DMS 273 (cell line): Measurements from ENCODE around the gene FFAR2.
"Not testable (repeated sequence)": the region's sequence is repeated elsewhere in the genome, so short reads cannot be mapped to it uniquely, and the experiment has no call there.

ENCODE experiments used
- DNase-seq: peaks from one replicate; lab custom pipeline; 2025; ENCODE audit not compliant: unreplicated experiment; lab: John Stamatoyannopoulos, UW

Gene FFAR2

DNA sequence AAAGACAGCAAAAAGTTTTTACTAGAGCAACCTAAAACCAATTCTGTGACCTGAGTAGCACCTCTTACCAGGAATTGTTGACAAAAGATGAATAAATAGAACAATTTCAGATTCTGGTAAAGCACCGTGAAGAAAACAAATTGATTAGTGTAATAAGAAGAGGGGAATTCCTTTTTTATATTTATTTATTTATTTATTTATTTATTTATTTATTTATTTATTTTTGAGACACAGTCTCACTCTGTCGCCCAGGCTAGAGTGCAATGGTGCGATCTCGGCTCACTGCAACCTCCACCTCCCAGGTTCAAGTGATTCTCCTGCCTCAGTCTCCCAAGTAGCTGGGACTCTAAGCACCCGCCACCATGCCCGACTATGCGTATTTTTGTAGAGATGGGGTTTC is 24.7 kb upstream of the FFAR2 start:
- DNase-seq = not testable (repeated sequence)

DNA sequence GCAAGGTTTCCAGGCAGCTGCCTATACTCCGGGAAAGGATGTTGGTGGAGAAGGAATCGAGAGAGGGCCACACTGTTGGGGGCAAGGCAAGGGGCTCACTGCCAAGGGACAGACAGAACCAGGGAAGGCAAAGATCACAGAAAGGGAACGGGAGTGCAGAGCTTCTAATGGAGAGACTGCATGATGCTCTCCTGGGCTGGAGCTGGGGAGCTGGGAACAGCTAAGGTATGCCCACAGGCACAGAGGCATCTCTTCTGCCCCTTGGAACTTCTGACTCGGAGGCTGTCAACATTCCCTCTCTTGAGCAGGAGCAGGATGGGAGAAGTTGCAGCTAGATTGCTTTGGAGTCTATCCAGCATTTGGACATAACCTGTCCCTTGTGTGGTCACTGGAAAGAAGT is 22.4 kb upstream of the FFAR2 start:
- DNase-seq = no peak

DNA sequence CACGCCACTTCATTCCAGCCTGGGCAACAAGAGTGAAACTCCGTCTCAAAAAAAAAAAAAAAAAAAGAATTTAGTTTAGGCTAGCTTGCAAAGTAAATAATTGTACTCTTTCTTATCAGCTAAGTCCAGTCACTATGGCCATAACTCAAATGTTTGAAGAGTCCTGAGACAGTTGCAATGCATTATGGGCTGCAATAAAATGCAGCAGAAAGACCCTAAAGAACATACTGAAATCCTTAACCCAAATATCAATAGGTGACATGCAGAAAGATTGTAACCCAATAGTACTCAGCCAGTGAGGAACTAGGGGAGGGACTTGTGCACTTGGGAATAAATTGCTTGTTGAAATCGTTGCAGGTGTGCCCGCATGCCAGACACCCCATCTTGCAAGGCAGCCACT is 20.9 kb upstream of the FFAR2 start:
- DNase-seq = no peak

GRCh38 chr19:35429698-35430408 is 18.2 kb upstream of the FFAR2 start:
- no peak for DNase-seq

- DNase-seq = no peak
These were observed 17.5 kb upstream of the FFAR2 start for GRCh38 chr19:35430409-35431144.

DNA sequence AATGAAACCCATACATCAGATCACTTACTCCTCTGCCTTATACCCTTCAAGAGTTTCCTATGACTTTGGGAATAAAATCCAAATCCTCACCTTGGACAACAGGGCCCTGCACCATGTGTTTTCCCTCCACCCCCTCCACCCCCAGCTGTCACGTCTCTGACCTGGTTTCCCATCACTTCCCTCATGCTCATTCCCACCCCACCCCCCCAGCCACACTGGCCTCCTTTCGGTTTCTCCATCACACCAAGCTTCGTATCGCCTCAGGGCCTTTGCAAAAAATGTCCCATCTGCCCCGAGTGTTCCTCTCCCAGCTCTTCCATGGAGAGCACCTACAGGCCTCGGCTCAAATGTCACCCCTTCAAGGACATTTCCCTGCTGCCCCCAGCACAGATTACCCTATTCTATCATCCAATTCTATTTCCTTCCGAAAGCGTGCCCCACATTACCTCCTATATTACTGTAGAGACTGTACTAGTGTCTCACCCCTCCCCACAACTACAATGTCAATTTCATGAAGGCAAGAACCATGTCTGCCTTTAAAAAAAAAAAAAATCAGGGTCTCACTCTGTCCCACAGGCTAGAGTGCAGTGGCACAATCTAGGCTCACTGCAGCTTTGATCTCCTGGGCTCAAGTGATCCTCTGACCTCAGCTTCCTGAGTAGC is 16.8 kb upstream of the FFAR2 start:
- DNase-seq = no peak

GRCh38 chr19:35432911-35433310 is 15.1 kb upstream of the FFAR2 start:
- no peak for DNase-seq

DNA sequence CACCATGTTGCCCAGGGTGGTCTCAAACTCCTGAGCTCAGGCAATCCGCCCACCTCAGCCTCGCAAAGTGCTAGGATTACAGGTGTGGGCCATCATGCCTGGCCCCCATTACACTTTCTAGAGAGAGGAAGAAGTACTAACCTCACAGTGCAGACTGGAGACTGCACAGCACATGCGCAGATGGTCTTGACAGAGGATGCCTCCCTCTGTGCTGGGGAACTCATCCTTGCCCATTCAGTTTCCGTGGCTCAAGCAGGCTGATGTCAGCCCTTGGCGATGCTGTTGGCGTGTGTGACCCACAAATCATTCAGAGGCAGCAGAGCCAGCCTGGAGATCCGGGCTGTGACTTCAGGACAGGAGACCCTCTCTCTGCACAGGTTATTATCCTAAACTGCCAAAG is 14.6 kb upstream of the FFAR2 start:
- DNase-seq = no peak

- no peak for DNase-seq
These were observed 12.2 kb upstream of the FFAR2 start for GRCh38 chr19:35435896-35436295.

GRCh38 chr19:35436477-35437405 is 11.3 kb upstream of the FFAR2 start:
- DNase-seq = peak; percentile 84

- no peak for DNase-seq
These were observed 10.6 kb upstream of the FFAR2 start for GRCh38 chr19:35437406-35437951.

DNA sequence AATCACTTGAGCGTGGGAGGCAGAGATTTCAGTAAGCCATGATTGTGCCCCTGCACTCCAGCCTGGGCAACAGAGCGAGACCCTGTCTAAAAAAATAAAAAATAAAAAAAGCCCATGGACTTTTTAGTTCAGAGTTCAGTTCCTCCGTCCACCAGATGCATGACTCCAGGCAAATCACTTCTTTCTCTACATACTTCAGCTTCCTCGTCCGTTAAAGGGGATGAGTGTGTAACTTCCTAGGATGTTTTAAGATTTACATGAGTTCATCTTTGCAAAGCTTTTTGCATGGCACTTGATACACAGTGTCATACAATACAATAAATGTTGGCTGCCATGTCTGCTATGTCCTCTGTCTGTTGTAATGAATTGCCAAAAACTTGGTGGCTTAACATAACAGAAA is 10.0 kb upstream of the FFAR2 start:
- DNase-seq = no peak

GRCh38 chr19:35438527-35438926 is 9.5 kb upstream of the FFAR2 start:
- DNase-seq = no peak

DNA sequence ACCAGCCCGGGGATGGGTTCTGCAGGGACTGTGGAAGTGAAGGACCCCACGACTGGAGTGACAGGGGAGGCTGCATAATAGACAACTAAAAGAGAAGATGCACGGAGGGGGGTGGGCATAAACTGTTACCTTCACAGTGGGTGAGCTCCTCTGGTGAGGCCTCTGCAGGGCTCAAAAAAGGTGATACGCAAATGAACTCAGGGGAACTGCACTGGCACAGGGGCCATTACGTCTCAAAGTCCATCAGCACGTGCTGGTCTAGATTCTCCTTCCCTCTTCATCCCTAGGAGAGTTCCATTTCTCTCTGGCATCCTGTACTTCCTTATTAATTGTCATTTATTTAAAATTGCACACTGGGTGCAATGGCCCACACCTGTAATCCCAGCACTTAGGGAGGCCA is 8.1 kb upstream of the FFAR2 start:
- no peak for DNase-seq

DNA sequence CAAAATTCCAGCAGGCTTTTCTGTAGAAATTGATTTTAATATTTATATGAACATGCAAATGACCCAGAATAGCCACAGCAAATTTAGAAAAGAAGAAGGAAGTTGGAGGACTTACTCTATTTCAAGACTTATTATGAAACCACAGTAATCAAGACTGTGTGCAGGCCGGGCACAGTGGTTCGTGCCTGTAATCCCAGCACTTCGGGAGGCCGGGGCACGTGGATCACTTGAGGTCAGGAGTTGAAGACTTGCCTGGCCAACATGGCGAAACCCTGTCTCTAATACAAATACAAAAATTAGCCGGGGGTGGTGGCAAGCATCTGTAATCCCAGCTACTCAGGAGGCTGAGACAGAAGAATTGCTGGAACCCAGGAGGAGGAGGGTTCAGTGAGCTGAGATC is 6.0 kb upstream of the FFAR2 start:
- no peak for DNase-seq

DNA sequence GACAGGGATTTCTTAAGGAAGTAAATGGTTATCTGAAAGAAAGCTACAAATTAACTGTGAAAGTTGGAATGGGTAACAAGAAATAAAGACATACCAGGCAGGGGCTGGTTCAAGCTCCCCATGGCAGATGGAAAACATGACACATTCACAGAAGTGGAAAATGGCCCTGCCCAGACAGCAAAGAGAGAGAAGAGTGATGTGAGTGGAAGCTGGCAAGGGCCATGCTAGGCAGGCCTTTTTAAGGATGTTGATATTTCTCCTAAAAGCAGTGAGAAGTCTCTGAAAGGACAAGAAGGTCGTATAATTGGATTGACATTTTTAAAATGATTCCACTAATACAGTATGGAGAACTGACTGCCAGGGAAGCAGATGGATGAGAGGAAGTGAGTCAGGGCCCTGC is 3.3 kb upstream of the FFAR2 start:
- DNase-seq = no peak

GRCh38 chr19:35445826-35446593 is 2.0 kb upstream of the FFAR2 start:
- DNase-seq = no peak

- DNase-seq = peak; percentile 42
These were observed 1.4 kb downstream of the FFAR2 start for GRCh38 chr19:35449359-35450043.

DNA sequence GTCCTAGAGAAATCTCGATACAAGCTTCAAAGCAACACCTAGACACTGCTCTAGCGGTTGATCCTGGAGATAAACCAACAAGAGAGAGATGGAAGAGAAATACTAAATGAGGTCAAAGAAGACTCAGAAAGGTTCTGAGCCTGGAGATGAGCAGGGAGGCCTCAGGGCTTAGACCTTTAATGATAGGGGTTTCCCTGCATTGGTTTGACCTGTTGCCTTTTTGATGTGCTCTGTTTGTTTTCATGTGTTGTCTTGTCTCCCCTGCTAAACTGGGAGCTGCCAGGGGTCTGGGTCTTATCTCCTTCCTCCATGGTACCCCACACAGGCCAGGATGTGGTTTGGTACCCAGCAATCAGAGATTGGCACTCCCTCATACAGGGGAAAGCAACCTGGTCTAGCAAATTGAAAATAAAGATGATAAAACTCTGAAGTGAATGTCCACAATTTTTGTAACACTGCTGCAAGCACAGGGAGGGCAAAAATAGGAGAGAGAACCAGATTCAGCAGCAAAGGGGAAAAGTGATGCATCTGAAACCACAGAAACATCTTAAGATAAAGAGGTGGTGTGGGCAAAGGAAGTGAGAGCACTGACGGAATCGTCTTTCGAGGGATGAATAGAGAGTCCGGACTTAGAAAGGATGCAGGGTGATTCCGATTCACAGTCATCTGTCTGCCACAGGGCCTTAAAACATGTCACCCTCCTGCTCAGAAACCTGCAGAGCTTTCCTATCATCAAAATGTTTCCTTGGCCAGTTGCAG is 3.5 kb downstream of the FFAR2 start:
- DNase-seq = no peak
